ENCODE data around the gene GIMAP2.

GRCh38 chr7:150723467-150723866 is 38.0 kb downstream of the GIMAP2 start:
- TF ChIP-seq REST (IDR thresholded peaks at IDR 0.05; ENCODE audit: low read depth): no peak
- no peak for TF ChIP-seq CTCF (IDR thresholded peaks at IDR 0.05 in 2 of 3, conservative IDR thresholded peaks at IDR 0.05 in 1 of 3; ENCODE audit: borderline replicate concordance in 1 of 3, insufficient read depth in 1 of 3, low read depth in 2 of 3, low read length in 2 of 3)
- TF ChIP-seq SIN3A (IDR thresholded peaks at IDR 0.05; ENCODE audit: low read depth): no peak
- no peak for TF ChIP-seq EZH2phosphoT487 (IDR thresholded peaks at IDR 0.05; ENCODE audit: borderline replicate concordance)
- no peak for TF ChIP-seq ATF3 (IDR thresholded peaks at IDR 0.05)
